H1 (cell line): ENCODE results near the gene AK2. TPM values are rescaled to one million over a fixed set of nuclear protein-coding genes. Genes with fewer than 3 reads are reported as not detected.

ENCODE experiments used
- CTCF ChIA-PET: fragments of 300-600 bp; sonication (Branson Sonifier 250); formaldehyde crosslinking; loops from one replicate; lab custom pipeline; 2021; ENCODE audit not compliant: partially characterized antibody; lab: Charles Lee
- POLR2A ChIA-PET: fragments of 300-600 bp; sonication (Branson Sonifier 250); formaldehyde crosslinking; loops from one replicate; lab custom pipeline; 2021; ENCODE audit warnings: inconsistent platforms; ENCODE audit not compliant: partially characterized antibody; lab: Charles Lee
- DNase-seq, 2 experiments: peaks; one replicate each; pipeline versions ENCODE4 v3.0.0 to v3.0.0-alpha.2; 2010 to 2022; ENCODE audit warnings: low spot score in 2 of 2, low read depth in 1 of 2, mixed read lengths in 1 of 2
- FAIRE-seq: peaks from 2 replicates; lab custom pipeline; 2011; peaks lifted over from hg19 to GRCh38; lab: Jason Lieb, UNC
- H2AFZ ChIP-seq: 2 replicates; pipeline ENCODE4 v1.8.1; 2012; ENCODE audit warnings: low read length, inconsistent platforms
- H2AK5ac ChIP-seq: 2 replicates; pipeline ENCODE4 v1.6.1; 2013; ENCODE audit warnings: low read depth, low read length
- H2BK120ac ChIP-seq: replicated peaks from 2 replicates; pipeline ENCODE3; 2013; ENCODE audit warnings: low read depth, low read length, inconsistent platforms
- H2BK12ac ChIP-seq: 2 replicates; pipeline ENCODE4 v1.6.1; 2013; ENCODE audit warnings: low read depth, low read length
- H2BK15ac ChIP-seq: 2 replicates; pipeline ENCODE4 v1.6.1; 2013; ENCODE audit warnings: low read length
- H2BK20ac ChIP-seq: 2 replicates; pipeline ENCODE4 v1.6.1; 2013; ENCODE audit warnings: low read length
- H2BK5ac ChIP-seq: 2 replicates; pipeline ENCODE4 v1.6.1; 2013; ENCODE audit warnings: low read depth, low read length
- H3K14ac ChIP-seq: 2 replicates; pipeline ENCODE4 v1.6.1; 2013; ENCODE audit warnings: inconsistent platforms; ENCODE audit not compliant: insufficient read length
- H3K18ac ChIP-seq: 2 replicates; pipeline ENCODE4 v1.6.1; 2013; ENCODE audit warnings: low read length; ENCODE audit errors: extremely low read depth
- H3K23ac ChIP-seq: 2 replicates; pipeline ENCODE4 v1.6.1; 2013; ENCODE audit warnings: inconsistent platforms; ENCODE audit not compliant: insufficient read length
- H3K23me2 ChIP-seq: 2 replicates; pipeline ENCODE4 v1.6.1; 2013; ENCODE audit warnings: low read depth, low read length
- H3K27ac ChIP-seq: 2 replicates; pipeline ENCODE4 v1.6.1; 2011; ENCODE audit warnings: low read depth, low read length, inconsistent platforms
- H3K27me3 ChIP-seq, 4 experiments: replicated peaks in 1 of 4; 1 replicate in 1 of 4; 2 replicates in 3 of 4; pipeline versions ENCODE4 v1.6.1 to v1.8.1; 2011 to 2013; ENCODE audit warnings: low read length in 3 of 4, mild to moderate bottlenecking in 3 of 4, inconsistent platforms in 2 of 4, mixed read lengths in 2 of 4, moderate library complexity in 1 of 4; ENCODE audit not compliant: control insufficient read depth in 3 of 4, insufficient read depth in 3 of 4; ENCODE audit errors: extremely low read depth in 1 of 4
- H3K36me3 ChIP-seq, 4 experiments: 2 replicates each; pipeline versions ENCODE4 v1.6.1 to v1.8.1; 2011 to 2013; ENCODE audit warnings: mild to moderate bottlenecking in 4 of 4, low read length in 3 of 4, moderate library complexity in 2 of 4, control low read depth in 1 of 4, inconsistent platforms in 1 of 4; ENCODE audit not compliant: insufficient read depth in 4 of 4, control insufficient read depth in 2 of 4
- H3K4ac ChIP-seq: replicated peaks from 2 replicates; pipeline ENCODE3; 2013; ENCODE audit warnings: low read length, low read depth, mixed read lengths, inconsistent platforms; ENCODE audit not compliant: insufficient read length
- H3K4me1 ChIP-seq, 4 experiments: replicated peaks in 1 of 4; 1 replicate in 1 of 4; 2 replicates in 3 of 4; pipeline versions ENCODE4 v1.6.1 to v1.8.1; 2011 to 2013; ENCODE audit warnings: low read length in 3 of 4, inconsistent platforms in 2 of 4, mixed read lengths in 1 of 4; ENCODE audit not compliant: insufficient read depth in 4 of 4, control insufficient read depth in 3 of 4
- H3K4me2 ChIP-seq, 2 experiments: 2 replicates each; pipeline versions ENCODE4 v1.6.1 to v1.8.1; 2011 to 2013; ENCODE audit warnings: low read depth in 2 of 2, low read length in 2 of 2, control low read depth in 1 of 2, inconsistent platforms in 1 of 2, mild to moderate bottlenecking in 1 of 2; ENCODE audit not compliant: insufficient read depth in 1 of 2
- H3K4me3 ChIP-seq, 4 experiments: fragments of 200-600, 300-600 bp in 1 of 4; sonication (generic), shearing (Covaris generic), sonication (Bioruptor Twin) in 1 of 4; 2 replicates each; pipeline versions ENCODE4 v1.5.1 to v1.8.1; 2011 to 2016; ENCODE audit warnings: low read length in 4 of 4, low read depth in 3 of 4, control low read depth in 2 of 4, inconsistent platforms in 2 of 4, mild to moderate bottlenecking in 2 of 4, mixed read lengths in 1 of 4, moderate library complexity in 1 of 4; ENCODE audit not compliant: insufficient read depth in 2 of 4; ENCODE audit errors: extremely low read depth in 1 of 4
- H3K56ac ChIP-seq: replicated peaks from 2 replicates; pipeline ENCODE3; 2013; ENCODE audit warnings: low read depth, mild to moderate bottlenecking, mixed read lengths, low read length, inconsistent platforms; ENCODE audit not compliant: insufficient read length
- H3K79me1 ChIP-seq: 2 replicates; pipeline ENCODE4 v1.6.1; 2013; ENCODE audit warnings: low read depth, low read length, control low read depth
- H3K79me2 ChIP-seq, 2 experiments: 2 replicates each; pipeline versions ENCODE4 v1.6.1 to v1.8.1; 2012 to 2013; ENCODE audit warnings: low read length in 2 of 2, mild to moderate bottlenecking in 2 of 2, inconsistent platforms in 1 of 2; ENCODE audit not compliant: insufficient read depth in 2 of 2, control insufficient read depth in 1 of 2
- H3K9ac ChIP-seq, 4 experiments: replicated peaks in 1 of 4; 1 replicate in 1 of 4; 2 replicates in 3 of 4; pipeline versions ENCODE4 v1.6.1 to v1.8.1; 2011 to 2013; ENCODE audit warnings: low read depth in 3 of 4, low read length in 3 of 4, control low read depth in 2 of 4, mild to moderate bottlenecking in 2 of 4, moderate library complexity in 2 of 4, inconsistent platforms in 1 of 4; ENCODE audit errors: extremely low read depth in 1 of 4
- H3K9me3 ChIP-seq, 2 experiments: 2 replicates each; pipeline versions ENCODE4 v1.6.1 to v1.8.1; 2012 to 2013; ENCODE audit warnings: mild to moderate bottlenecking in 2 of 2, moderate library complexity in 2 of 2, control low read depth in 1 of 2, inconsistent platforms in 1 of 2, low read depth in 1 of 2, low read length in 1 of 2, mixed read lengths in 1 of 2; ENCODE audit not compliant: insufficient read depth in 2 of 2
- H4K20me1 ChIP-seq, 2 experiments: replicated peaks in 1 of 2; 2 replicates each; pipeline versions ENCODE3 to v1.8.1; 2011 to 2013; ENCODE audit warnings: inconsistent platforms in 2 of 2, low read length in 2 of 2, mild to moderate bottlenecking in 1 of 2; ENCODE audit not compliant: insufficient read depth in 2 of 2, control insufficient read depth in 1 of 2
- H4K5ac ChIP-seq: 2 replicates; pipeline ENCODE4 v1.6.1; 2013; ENCODE audit warnings: low read length, low read depth, mixed read lengths, inconsistent platforms; ENCODE audit not compliant: insufficient read length
- H4K8ac ChIP-seq: 2 replicates; pipeline ENCODE4 v1.8.0; 2013; ENCODE audit warnings: mild to moderate bottlenecking, moderate library complexity, low read length, inconsistent platforms; ENCODE audit not compliant: insufficient read depth; ENCODE audit errors: extremely low read depth
- H4K91ac ChIP-seq: replicated peaks from 2 replicates; pipeline ENCODE3; 2013; ENCODE audit warnings: low read length, mixed read lengths, inconsistent platforms; ENCODE audit not compliant: insufficient read length
- CTCF ChIP-seq, 3 experiments: IDR thresholded peaks; 1 replicate in 2 of 3; 2 replicates in 1 of 3; pipeline versions ENCODE4 v1.5.1 to v1.6.1; 2011; ENCODE audit warnings: low read length in 3 of 3, mild to moderate bottlenecking in 3 of 3, inconsistent platforms in 2 of 3, low read depth in 1 of 3, moderate library complexity in 1 of 3; ENCODE audit not compliant: insufficient read depth in 1 of 3; ENCODE audit errors: control extremely low read depth in 1 of 3
- RAD21 ChIP-seq, 2 experiments: IDR thresholded peaks in 1 of 2; conservative IDR thresholded peaks in 1 of 2; 2 replicates each; pipeline ENCODE4 v1.6.1; 2011; ENCODE audit warnings: low read depth in 2 of 2, low read length in 2 of 2, improper control_type of control experiment in 1 of 2, inconsistent platforms in 1 of 2, mild to moderate bottlenecking in 1 of 2, moderate library complexity in 1 of 2
- TAF1 ChIP-seq: IDR thresholded peaks from 2 replicates; pipeline ENCODE4 v1.6.1; 2011; ENCODE audit warnings: mild to moderate bottlenecking, low read depth, low read length
- whole genome bisulfite sequencing, 2 experiments: shearing (Covaris generic) in 1 of 2; methylation state at CpG; one replicate each; pipeline versions ENCODE4 v1.1.6 to v1.1.7; 2013 to 2015; ENCODE audit warnings: low lambda C conversion rate in 2 of 2, mixed read lengths in 2 of 2, inconsistent platforms in 1 of 2, low coverage in 1 of 2, missing lambda C conversion rate in 1 of 2; ENCODE audit not compliant: insufficient replicate concordance in 2 of 2, insufficient coverage in 1 of 2, insufficient read length in 1 of 2; ENCODE audit errors: extremely low coverage in 1 of 2, missing lambda C conversion rate in 1 of 2; 5-methylcytosine and 5-hydroxymethylcytosine counted together
- polyA plus RNA-seq, 7 experiments: library from polyadenylated mRNA; depleted of rRNA in 3 of 7; stranded (reverse) in 5 of 7; unstranded in 2 of 7; fragments of >200 nt in 5 of 7; fragments of 200-250 nt in 2 of 7; gene quantifications; 1 replicate in 5 of 7; 2 replicates in 1 of 7; 4 replicates in 1 of 7; pipeline versions ENCODE4 v1.2.1 to v1.2.3, GENCODE V29; 2011 to 2013; ENCODE audit warnings: missing spikeins in 2 of 7, mixed read lengths in 2 of 7
- total RNA-seq: library from RNA; stranded (reverse); fragmentation: NEBNext Ultra II Directional; extraction: Animal tissue kit (Norgen Biotek cat#: 25700); gene quantifications from 2 replicates; pipeline ENCODE4 v1.2.1, GENCODE V29; 2021

Gene AK2
- total and polyA plus RNA-seq, 2 of the 8 experiments (the other 6 are each of a cell fraction or from before 2014, with no cell fraction given): 92.3 to 137 TPM

GRCh38 chr1:33001282-33001681, 35.4 kb downstream of the AK2 start:
- Histone ChIP-seq H3K23ac (no peak overlapping the region), H3K14ac (no peak overlapping the region), H3K56ac (no peak overlapping the region), H3K23me2 (no peaks in the 10 kb centered on the region), H4K8ac (no peak overlapping the region), H3K4ac (no peak overlapping the region), H3K79me2 (no peaks in the 10 kb centered on the region; a peak in 1 of 4 replicates), H2BK5ac (no peak overlapping the region), H3K9me3 (no peaks in the 10 kb centered on the region), H2BK12ac (no peak overlapping the region), H2BK15ac (no peak overlapping the region), H4K20me1 (peaks cover 0 to 2% of the 10 kb centered on the region in 2 experiments), H3K9ac (no peak overlapping the region), H3K18ac (no peak overlapping the region), H4K5ac (no peak overlapping the region), H3K4me2 (no peak overlapping the region), H3K27me3 (no peaks in the 10 kb centered on the region), H2BK20ac (no peak overlapping the region), H4K91ac (no peak overlapping the region), H3K36me3 (no peaks in the 10 kb centered on the region), H3K4me3 (no peak overlapping the region), H3K79me1 (no peaks in the 10 kb centered on the region), H2AFZ (no peak overlapping the region), H2BK120ac (no peak overlapping the region), H3K4me1 (peaks cover 0 to 9% (median 5%) of the 10 kb centered on the region in 4 experiments; a peak in 4 of 7 replicates), H2AK5ac (no peak overlapping the region), H3K27ac (no peak overlapping the region)
- peak; percentile 24 to 49; a peak in 3 of 4 replicates for TF ChIP-seq RAD21 (IDR thresholded peaks at IDR 0.05 in 1 of 2, conservative IDR thresholded peaks at IDR 0.05 in 1 of 2; ENCODE audit: low read depth in 2 of 2, low read length in 2 of 2)
- TF ChIP-seq TAF1: no peak
- TF ChIP-seq CTCF (IDR thresholded peaks at IDR 0.05; ENCODE audit: control extremely low read depth in 1 of 3, insufficient read depth in 1 of 3, low read depth in 1 of 3, low read length in 3 of 3): peak in 2 of 3 experiments; percentile 49 to 60; a peak in 3 of 4 replicates
- 89% methylated on average over 2 of the region's 2 CpGs; no CpG with 5 or more reads in 1 of the 2 experiments for WGBS, 2 experiments
- ChIA-PET CTCF (interaction anchor here (0.7 to 3.7 kb wide), 17 partner anchors 8 to 104 kb away, joined by 3 to 11 read pairs (median 4); no protein-coding TSS in a partner anchor), POLR2A (interaction anchor here (1.4 to 2.3 kb wide), 3 partner anchors 8 to 37 kb away, joined by 4 to 11 read pairs (median 10); partner anchors contain the start of gene RNF19B)
- no peak for FAIRE-seq
- DNase-seq: no peak
